ENCODE measurements around the gene MTERF2.

GRCh38 chr12:106947461-106947860 lies 39.5 kb downstream of the MTERF2 start:
- no peak for TF ChIP-seq POLR2A (IDR thresholded peaks at IDR 0.05; ENCODE audit: low read depth, low read length)
- no peak for TF ChIP-seq HDAC6 (IDR thresholded peaks at IDR 0.05; ENCODE audit: unreplicated experiment)
- no peak for TF ChIP-seq SUZ12 (IDR thresholded peaks at IDR 0.05; ENCODE audit: unreplicated experiment)
- no peak for TF ChIP-seq ATF7 (IDR thresholded peaks at IDR 0.05; ENCODE audit: low read depth)
- TF ChIP-seq ZBTB40 (IDR thresholded peaks at IDR 0.05; ENCODE audit: borderline replicate concordance), result no peak

Data from GM12878 (cell line).